Chondrocyte (in vitro differentiated cells): Measurements from ENCODE around the gene LYSMD2. TPM values are rescaled to one million over a fixed set of nuclear protein-coding genes. Genes with fewer than 3 reads are reported as not detected.

ENCODE experiments used
- DNase-seq: peaks from one replicate; pipeline ENCODE4 v3.0.0; 2021; ENCODE audit warnings: mixed read lengths, low spot score
- H3K27ac Mint-ChIP-seq: one replicate; pipeline ENCODE4 v1.8.0; 2021; ENCODE audit warnings: mild to moderate bottlenecking, moderate library complexity, mixed read lengths; ENCODE audit not compliant: unreplicated experiment
- H3K27me3 Mint-ChIP-seq: 2 replicates; pipeline ENCODE4 v1.8.0; 2021; ENCODE audit warnings: low read depth, mixed read lengths
- H3K36me3 Mint-ChIP-seq: 2 replicates; pipeline ENCODE4 v1.8.0; 2021; ENCODE audit warnings: low read depth, mixed read lengths
- H3K4me1 Mint-ChIP-seq: 2 replicates; pipeline ENCODE4 v1.8.0; 2021; ENCODE audit warnings: low read depth, mild to moderate bottlenecking, mixed read lengths
- H3K4me3 Mint-ChIP-seq: one replicate; pipeline ENCODE4 v1.8.0; 2021; ENCODE audit warnings: mild to moderate bottlenecking, moderate library complexity, mixed read lengths; ENCODE audit not compliant: unreplicated experiment
- H3K9me3 Mint-ChIP-seq: 2 replicates; pipeline ENCODE4 v1.8.0; 2021; ENCODE audit warnings: low read depth, mixed read lengths
- CTCF ChIP-seq: fragments of 200-600 bp; sonication (generic); IDR thresholded peaks from 2 replicates; pipeline ENCODE4 v1.5.0; 2021; ENCODE audit warnings: antibody characterized with exemption, mild to moderate bottlenecking, moderate library complexity
- total RNA-seq: library from RNA; stranded (reverse); gene quantifications from 3 replicates; pipeline ENCODE4 v1.2.1, GENCODE V29; 2021

Gene LYSMD2
- total RNA-seq, 1 donor from 2014 or later: 2.7 TPM

- no peak for DNase-seq
- no peak for TF ChIP-seq CTCF
- Mint-ChIP-seq H3K4me3 (no peak overlapping the region), H3K27me3 (peaks cover 34% of the 10 kb centered on the region), H3K27ac (no peak overlapping the region), H3K4me1 (peaks cover 14% of the 10 kb centered on the region), H3K36me3 (no peaks in the 10 kb centered on the region), H3K9me3 (no peaks in the 10 kb centered on the region)
Measured at GRCh38 chr15:51750186-51750585, 12.7 kb upstream of the LYSMD2 start.

- no peaks in the 10 kb centered on the region for H3K9me3 Mint-ChIP-seq
- H3K27ac Mint-ChIP-seq: no peak overlapping the region
- no peak for DNase-seq
- H3K36me3 Mint-ChIP-seq: no peaks in the 10 kb centered on the region
- H3K4me1 Mint-ChIP-seq: peaks cover 14% of the 10 kb centered on the region
- no peak overlapping the region for H3K4me3 Mint-ChIP-seq
- TF ChIP-seq CTCF: no peak
- H3K27me3 Mint-ChIP-seq: peaks cover 42% of the 10 kb centered on the region
Measured at GRCh38 chr15:51749307-51749706, 11.9 kb upstream of the LYSMD2 start.

GRCh38 chr15:51739061-51739712, 1.7 kb upstream of the LYSMD2 start:
- no peak overlapping the region for H3K27ac Mint-ChIP-seq
- peaks cover 13% of the 10 kb centered on the region for H3K27me3 Mint-ChIP-seq
- H3K9me3 Mint-ChIP-seq: no peaks in the 10 kb centered on the region
- H3K4me1 Mint-ChIP-seq: peaks cover 15% of the 10 kb centered on the region
- DNase-seq: no peak
- no peak overlapping the region for H3K4me3 Mint-ChIP-seq
- no peak for TF ChIP-seq CTCF
- H3K36me3 Mint-ChIP-seq: no peaks in the 10 kb centered on the region

GRCh38 chr15:51738553-51738952, 1.1 kb upstream of the LYSMD2 start:
- no peaks in the 10 kb centered on the region for H3K36me3 Mint-ChIP-seq
- H3K27me3 Mint-ChIP-seq: peaks cover 7% of the 10 kb centered on the region
- H3K9me3 Mint-ChIP-seq: no peaks in the 10 kb centered on the region
- H3K27ac Mint-ChIP-seq: no peak overlapping the region
- peaks cover 15% of the 10 kb centered on the region for H3K4me1 Mint-ChIP-seq
- peak overlapping the region; percentile 64 for H3K4me3 Mint-ChIP-seq
- TF ChIP-seq CTCF: no peak
- no peak for DNase-seq

GRCh38 chr15:51736751-51737521, 519 bp downstream of the LYSMD2 start:
- Mint-ChIP-seq H3K9me3 (no peaks in the 10 kb centered on the region), H3K27me3 (peaks cover 1% of the 10 kb centered on the region), H3K36me3 (peaks cover 1% of the 10 kb centered on the region), H3K27ac (no peak overlapping the region), H3K4me1 (peaks cover 18% of the 10 kb centered on the region), H3K4me3 (peak overlapping the region; percentile 66)
- TF ChIP-seq CTCF: no peak
- DNase-seq: no peak
